Measurements from ENCODE around the gene PLPP4.

GRCh38 chr10:120513307-120513796, 56.3 kb downstream of the PLPP4 start:
- TF ChIP-seq CTCF (conservative IDR thresholded peaks at IDR 0.05; ENCODE audit: low read depth, low read length) (no peak), EZH2 (IDR thresholded peaks at IDR 0.05; ENCODE audit: low read length, unreplicated experiment) (no peak)

All from PC-3 (cell line).